Panc1 (cell line): ENCODE results near the gene TLR1. TPM values are rescaled to one million over a fixed set of nuclear protein-coding genes. Genes with fewer than 3 reads are reported as not detected.

Source experiments
- ATAC-seq: fragments of 200-7000 bp; cut with Tn5 transposase; 2 replicates; pipeline ENCODE4 v1.9.1; 2020; ENCODE audit warnings: mild to moderate bottlenecking, moderate library complexity
- BruUV-seq: library from RNA; stranded (reverse); fragments of 400-500 nt; replicated peaks from 2 replicates; lab custom pipeline; 2021; lab: Mats Ljungman, UMichigan
- CTCF ChIA-PET: fragments of 300-600 bp; sonication (Branson Sonifier 250); formaldehyde crosslinking; loops from one replicate; lab custom pipeline; 2022; ENCODE audit warnings: antibody characterized with exemption; lab: Charles Lee
- POLR2A ChIA-PET: fragments of 300-600 bp; sonication (Branson Sonifier 250); formaldehyde crosslinking; loops from one replicate; lab custom pipeline; 2022; ENCODE audit warnings: antibody characterized with exemption; lab: Charles Lee
- DNase-seq: peaks from one replicate; pipeline ENCODE4 v3.0.0-alpha.2; 2010; ENCODE audit warnings: low read depth, low spot score
- H3K27ac ChIP-seq: 2 replicates; pipeline ENCODE4 v1.5.1; 2011; ENCODE audit warnings: mild to moderate bottlenecking, low read length, inconsistent platforms
- H3K27me3 ChIP-seq: fragments of 200-500 bp; sonication (Bioruptor generic); 2 replicates; pipeline ENCODE4 v1.6.0; 2014; ENCODE audit warnings: low read length, inconsistent platforms; ENCODE audit not compliant: control insufficient read depth, insufficient read depth
- H3K36me3 ChIP-seq: fragments of 200-500 bp; sonication (Bioruptor generic); 2 replicates; pipeline ENCODE4 v1.5.1; 2014; ENCODE audit warnings: inconsistent platforms, mild to moderate bottlenecking, low read length, moderate library complexity; ENCODE audit not compliant: control insufficient read depth, insufficient read depth
- H3K4me1 ChIP-seq: 2 replicates; pipeline ENCODE4 v1.5.1; 2011; ENCODE audit warnings: inconsistent platforms, mild to moderate bottlenecking, low read length, moderate library complexity; ENCODE audit not compliant: control insufficient read depth, insufficient read depth
- H3K4me3 ChIP-seq, 2 experiments: 2 replicates each; pipeline ENCODE4 v1.5.1; 2011 to 2012; ENCODE audit warnings: low read depth in 2 of 2, low read length in 2 of 2, mild to moderate bottlenecking in 2 of 2, inconsistent platforms in 1 of 2, moderate library complexity in 1 of 2
- H3K9me3 ChIP-seq: fragments of 200-500 bp; sonication (Bioruptor generic); 2 replicates; pipeline ENCODE4 v1.5.1; 2014; ENCODE audit warnings: low read depth, mild to moderate bottlenecking, inconsistent platforms, low read length, moderate library complexity; ENCODE audit not compliant: control insufficient read depth, insufficient read depth
- POLR2AphosphoS5 ChIP-seq: IDR thresholded peaks from 2 replicates; pipeline ENCODE4 v1.6.1; 2012; ENCODE audit warnings: mild to moderate bottlenecking, low read depth, low read length, moderate library complexity
- SIN3A ChIP-seq: IDR thresholded peaks from 2 replicates; pipeline ENCODE4 v1.6.1; 2012; ENCODE audit warnings: low read depth, mild to moderate bottlenecking, low read length, moderate library complexity, borderline replicate concordance; ENCODE audit not compliant: insufficient read depth
- TCF7L2 ChIP-seq: IDR thresholded peaks from 2 replicates; pipeline ENCODE4 v1.6.1; 2011; ENCODE audit warnings: mild to moderate bottlenecking, low read depth, low read length, inconsistent platforms
- in situ Hi-C: cut with HindIII; loops from 2 replicates; pipeline ENCODE4 v1.10.0; 2016; ENCODE audit warnings: low sequenced_read_pairs, low pct_unique_long_range_greater_than_20kb
- intact Hi-C: fragments of 100-400 bp; cut with micrococcal nuclease; formaldehyde crosslinking; loops from one replicate; pipeline ENCODE4 v1.10.0; 2022; ENCODE audit not compliant: unreplicated experiment
- total RNA-seq: library from RNA; stranded (reverse); gene quantifications from one replicate; pipeline ENCODE4 v1.2.1, GENCODE V29; 2021; ENCODE audit not compliant: unreplicated experiment
- TF ChIP-seq, protein P1 (sequence below): fragments of 450-650 bp; IDR thresholded peaks from 2 replicates; pipeline ENCODE4 v1.5.1; 2017; ENCODE audit warnings: mild to moderate bottlenecking
- TF ChIP-seq, protein P2 (sequence below), 2 experiments: IDR thresholded peaks; 2 replicates each; pipeline ENCODE4 v1.6.1; 2011 to 2012; ENCODE audit warnings: low read depth in 2 of 2, control low read depth in 1 of 2, low read length in 1 of 2, mild to moderate bottlenecking in 1 of 2, moderate library complexity in 1 of 2; ENCODE audit not compliant: insufficient read depth in 1 of 2

TLR1 gene
- total RNA-seq, 1 experiment from 2014 or later, result 0.41 TPM

DNA sequence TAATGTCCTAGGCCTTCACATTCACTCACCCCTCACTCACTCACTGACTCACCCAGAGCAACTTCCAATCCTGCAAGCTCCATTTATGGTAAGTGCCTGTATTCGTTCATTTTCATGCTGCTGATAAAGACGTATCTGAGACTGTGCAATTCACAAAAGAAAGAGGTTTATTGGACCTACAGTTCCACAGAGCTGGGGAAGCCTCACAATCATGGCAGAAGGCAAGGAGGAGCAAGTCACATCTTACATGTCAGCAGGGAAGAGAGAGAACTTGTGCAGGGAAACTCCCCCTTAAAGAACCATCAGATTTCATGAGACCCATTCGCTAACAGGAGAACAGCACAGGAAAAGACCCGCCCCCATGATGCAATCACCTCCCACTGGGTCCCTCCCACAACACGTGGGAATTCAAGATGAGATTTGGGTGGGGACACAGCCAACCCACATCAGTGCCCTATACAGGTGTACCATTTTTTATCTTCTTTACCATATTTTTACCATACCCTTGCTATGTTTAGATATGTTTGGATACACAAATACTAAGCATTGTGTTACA, 18.2 kb upstream of the TLR1 start:
- H3K36me3 ChIP-seq, result no peaks in the 10 kb centered on the region
- no peak overlapping the region for H3K27ac ChIP-seq
- H3K9me3 ChIP-seq, result no peaks in the 10 kb centered on the region
- POLR2A ChIA-PET, result no interaction called here
- ATAC-seq, result no peak
- intact Hi-C loops, result no loop called here
- in situ Hi-C loops, result no loop called here
- DNase-seq, result no peak
- H3K4me1 ChIP-seq, result no peaks in the 10 kb centered on the region
- TF ChIP-seq POLR2AphosphoS5 (no peak), TCF7L2 (no peak), SIN3A (no peak)
- TF ChIP-seq, protein P1, sequence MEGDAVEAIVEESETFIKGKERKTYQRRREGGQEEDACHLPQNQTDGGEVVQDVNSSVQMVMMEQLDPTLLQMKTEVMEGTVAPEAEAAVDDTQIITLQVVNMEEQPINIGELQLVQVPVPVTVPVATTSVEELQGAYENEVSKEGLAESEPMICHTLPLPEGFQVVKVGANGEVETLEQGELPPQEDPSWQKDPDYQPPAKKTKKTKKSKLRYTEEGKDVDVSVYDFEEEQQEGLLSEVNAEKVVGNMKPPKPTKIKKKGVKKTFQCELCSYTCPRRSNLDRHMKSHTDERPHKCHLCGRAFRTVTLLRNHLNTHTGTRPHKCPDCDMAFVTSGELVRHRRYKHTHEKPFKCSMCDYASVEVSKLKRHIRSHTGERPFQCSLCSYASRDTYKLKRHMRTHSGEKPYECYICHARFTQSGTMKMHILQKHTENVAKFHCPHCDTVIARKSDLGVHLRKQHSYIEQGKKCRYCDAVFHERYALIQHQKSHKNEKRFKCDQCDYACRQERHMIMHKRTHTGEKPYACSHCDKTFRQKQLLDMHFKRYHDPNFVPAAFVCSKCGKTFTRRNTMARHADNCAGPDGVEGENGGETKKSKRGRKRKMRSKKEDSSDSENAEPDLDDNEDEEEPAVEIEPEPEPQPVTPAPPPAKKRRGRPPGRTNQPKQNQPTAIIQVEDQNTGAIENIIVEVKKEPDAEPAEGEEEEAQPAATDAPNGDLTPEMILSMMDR, result no peak
- TF ChIP-seq, protein P2, sequence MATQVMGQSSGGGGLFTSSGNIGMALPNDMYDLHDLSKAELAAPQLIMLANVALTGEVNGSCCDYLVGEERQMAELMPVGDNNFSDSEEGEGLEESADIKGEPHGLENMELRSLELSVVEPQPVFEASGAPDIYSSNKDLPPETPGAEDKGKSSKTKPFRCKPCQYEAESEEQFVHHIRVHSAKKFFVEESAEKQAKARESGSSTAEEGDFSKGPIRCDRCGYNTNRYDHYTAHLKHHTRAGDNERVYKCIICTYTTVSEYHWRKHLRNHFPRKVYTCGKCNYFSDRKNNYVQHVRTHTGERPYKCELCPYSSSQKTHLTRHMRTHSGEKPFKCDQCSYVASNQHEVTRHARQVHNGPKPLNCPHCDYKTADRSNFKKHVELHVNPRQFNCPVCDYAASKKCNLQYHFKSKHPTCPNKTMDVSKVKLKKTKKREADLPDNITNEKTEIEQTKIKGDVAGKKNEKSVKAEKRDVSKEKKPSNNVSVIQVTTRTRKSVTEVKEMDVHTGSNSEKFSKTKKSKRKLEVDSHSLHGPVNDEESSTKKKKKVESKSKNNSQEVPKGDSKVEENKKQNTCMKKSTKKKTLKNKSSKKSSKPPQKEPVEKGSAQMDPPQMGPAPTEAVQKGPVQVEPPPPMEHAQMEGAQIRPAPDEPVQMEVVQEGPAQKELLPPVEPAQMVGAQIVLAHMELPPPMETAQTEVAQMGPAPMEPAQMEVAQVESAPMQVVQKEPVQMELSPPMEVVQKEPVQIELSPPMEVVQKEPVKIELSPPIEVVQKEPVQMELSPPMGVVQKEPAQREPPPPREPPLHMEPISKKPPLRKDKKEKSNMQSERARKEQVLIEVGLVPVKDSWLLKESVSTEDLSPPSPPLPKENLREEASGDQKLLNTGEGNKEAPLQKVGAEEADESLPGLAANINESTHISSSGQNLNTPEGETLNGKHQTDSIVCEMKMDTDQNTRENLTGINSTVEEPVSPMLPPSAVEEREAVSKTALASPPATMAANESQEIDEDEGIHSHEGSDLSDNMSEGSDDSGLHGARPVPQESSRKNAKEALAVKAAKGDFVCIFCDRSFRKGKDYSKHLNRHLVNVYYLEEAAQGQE (IDR thresholded peaks at IDR 0.05; ENCODE audit: insufficient read depth in 1 of 2, low read depth in 2 of 2, low read length in 1 of 2), result no peak
- H3K4me3 ChIP-seq, result no peak overlapping the region
- no peaks in the 10 kb centered on the region for H3K27me3 ChIP-seq
- BruUV-seq, result no TSS peak
- CTCF ChIA-PET, result no interaction called here

DNA sequence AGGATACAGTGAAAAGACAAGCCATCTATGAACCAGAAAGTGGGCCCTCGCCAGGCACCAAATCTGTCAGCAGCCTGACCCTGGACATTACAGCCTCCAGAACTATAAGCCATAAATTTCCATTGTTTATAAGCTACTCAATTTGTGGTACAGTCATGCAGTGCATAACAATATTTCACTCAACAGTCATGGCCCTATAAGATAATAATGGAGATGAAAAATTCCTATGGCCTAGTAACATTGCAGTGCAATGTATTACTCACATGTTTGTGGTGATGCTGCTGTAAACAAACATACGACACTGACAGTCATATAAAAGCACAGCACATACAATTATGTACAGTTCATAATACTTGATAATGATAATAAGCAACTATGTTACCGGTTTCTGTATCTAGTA, 17.1 kb upstream of the TLR1 start:
- H3K4me3 ChIP-seq, result no peak overlapping the region
- intact Hi-C loops (no loop called here), in situ Hi-C loops (no loop called here)
- no peak for TF ChIP-seq SIN3A
- TF ChIP-seq, protein P2 (IDR thresholded peaks at IDR 0.05; ENCODE audit: insufficient read depth in 1 of 2, low read depth in 2 of 2, low read length in 1 of 2), result no peak
- no peak for TF ChIP-seq POLR2AphosphoS5
- no peak for TF ChIP-seq TCF7L2
- TF ChIP-seq, protein P1, result no peak
- ATAC-seq, result 0 out of 2 replicates have a peak, but pooled peaks have one; percentile 51
- H3K9me3 ChIP-seq, result no peaks in the 10 kb centered on the region
- no peaks in the 10 kb centered on the region for H3K4me1 ChIP-seq
- BruUV-seq, result no TSS peak
- CTCF ChIA-PET, result interaction anchor here (0.6 to 0.7 kb wide), 2 partner anchors 152 to 1051 kb away, joined by 3 read pairs; no protein-coding TSS in a partner anchor
- no peaks in the 10 kb centered on the region for H3K27me3 ChIP-seq
- DNase-seq, result no peak
- POLR2A ChIA-PET, result no interaction called here
- no peak overlapping the region for H3K27ac ChIP-seq
- no peaks in the 10 kb centered on the region; the same call in 1 of the 2 replicates for H3K36me3 ChIP-seq
